Breast epithelium (tissue), 4 donors: ENCODE results near the gene CTIF. TPM values are rescaled to one million over a fixed set of nuclear protein-coding genes. Genes with fewer than 3 reads are reported as not detected.

ENCODE experiments used
- DNase-seq, 2 donors: peaks; one replicate each; pipeline ENCODE4 v3.0.0-alpha.2; 2019; ENCODE audit warnings: low spot score in 2 of 2
- H3K27ac ChIP-seq, 2 donors: fragments of 200-600 bp; sonication (generic) in 1 of 2; one replicate each; pipeline ENCODE4 v1.5.1; 2016 to 2019; ENCODE audit warnings: mild to moderate bottlenecking in 1 of 2
- H3K27me3 ChIP-seq, 2 donors: fragments of 200-600 bp; sonication (generic) in 1 of 2; one replicate each; pipeline versions ENCODE4 v1.5.1 to v1.6.0; 2017 to 2019; ENCODE audit warnings: control low read depth in 1 of 2, mild to moderate bottlenecking in 1 of 2
- H3K36me3 ChIP-seq: fragments of 200-600 bp; one replicate; pipeline ENCODE4 v1.5.1; 2019
- H3K4me1 ChIP-seq, 2 donors: fragments of 200-600 bp; sonication (generic); one replicate each; pipeline ENCODE4 v1.5.1; 2016 to 2019; ENCODE audit warnings: control low read depth in 1 of 2
- H3K4me3 ChIP-seq, 3 donors: fragments of 200-600 bp; sonication (generic); 1 replicate in 2 of 3; 2 replicates in 1 of 3; pipeline ENCODE4 v1.5.1; 2016 to 2019; ENCODE audit warnings: mild to moderate bottlenecking in 3 of 3, moderate library complexity in 2 of 3
- H3K9me3 ChIP-seq, 2 donors: fragments of 200-600 bp; sonication (generic) in 1 of 2; one replicate each; pipeline ENCODE4 v1.5.1; 2016 to 2019; ENCODE audit warnings: control low read depth in 1 of 2
- POLR2A ChIP-seq: fragments of 450-650 bp; IDR thresholded peaks from one replicate; pipeline ENCODE4 v1.6.1; 2016; ENCODE audit warnings: antibody characterized with exemption, mild to moderate bottlenecking, moderate library complexity
- POLR2AphosphoS5 ChIP-seq, 3 donors: sonication (generic); formaldehyde crosslinking; IDR thresholded peaks; one replicate each; pipeline ENCODE4 v1.6.1; 2017; ENCODE audit warnings: antibody characterized with exemption in 3 of 3
- intact Hi-C: fragments of 100-400 bp; cut with DNase I; formaldehyde crosslinking; loops from one replicate; pipeline ENCODE4 v1.15.1; 2023; ENCODE audit warnings: low total_unique reads
- total RNA-seq, 3 donors: library from RNA; depleted of rRNA; stranded (reverse); fragments of >200 nt; gene quantifications; one replicate each; pipeline ENCODE4 v1.1.0, GENCODE V29; 2016
- TF ChIP-seq, protein P1 (sequence below), 3 donors: fragments of 450-650 bp; IDR thresholded peaks; one replicate each; pipeline ENCODE4 v1.5.1; 2016 to 2017; ENCODE audit warnings: antibody characterized with exemption in 3 of 3, mild to moderate bottlenecking in 3 of 3, moderate library complexity in 3 of 3

CTIF gene
- total RNA-seq, 3 donors from 2014 or later: 28.8 to 78.9 (median 32.6) TPM

DNA sequence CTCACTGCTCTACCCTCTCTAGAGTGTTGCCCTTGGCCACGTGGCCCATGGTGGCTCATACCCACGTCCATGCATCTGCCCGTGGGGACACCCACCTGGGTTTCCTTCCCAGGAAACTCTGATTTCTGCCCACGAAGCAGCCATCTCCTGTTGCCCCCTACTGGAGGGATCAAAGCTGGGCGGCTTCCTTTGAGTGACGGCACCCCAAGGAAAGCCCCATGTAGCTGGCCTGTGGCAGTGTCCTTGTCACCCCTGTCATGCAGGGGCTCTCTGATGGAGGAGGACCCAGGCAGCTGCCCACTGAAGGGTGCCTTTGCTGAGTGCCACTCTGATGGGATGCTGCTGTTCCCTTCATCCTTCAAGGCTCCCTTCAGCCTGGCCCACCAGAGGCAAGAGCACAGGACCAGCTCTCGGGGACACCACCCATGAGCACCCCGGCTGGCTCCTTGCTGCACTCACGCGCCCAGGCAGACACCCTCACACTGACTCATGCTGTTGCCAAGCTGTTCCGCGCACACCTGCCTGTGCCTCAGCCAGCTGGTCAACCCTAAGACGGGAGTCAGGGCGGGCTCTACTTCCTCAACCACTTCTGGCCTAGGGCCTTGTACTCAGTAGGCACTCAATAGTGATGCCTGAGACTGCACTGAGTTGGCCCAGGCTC lies 101.1 kb downstream of the CTIF start:
- H3K27me3 ChIP-seq: no peaks in the 10 kb centered on the region
- no peaks in the 10 kb centered on the region for H3K36me3 ChIP-seq
- H3K9me3 ChIP-seq: no peaks in the 10 kb centered on the region
- no peak for TF ChIP-seq POLR2A
- TF ChIP-seq POLR2AphosphoS5 (IDR thresholded peaks at IDR 0.05): no peak
- TF ChIP-seq, protein P1, sequence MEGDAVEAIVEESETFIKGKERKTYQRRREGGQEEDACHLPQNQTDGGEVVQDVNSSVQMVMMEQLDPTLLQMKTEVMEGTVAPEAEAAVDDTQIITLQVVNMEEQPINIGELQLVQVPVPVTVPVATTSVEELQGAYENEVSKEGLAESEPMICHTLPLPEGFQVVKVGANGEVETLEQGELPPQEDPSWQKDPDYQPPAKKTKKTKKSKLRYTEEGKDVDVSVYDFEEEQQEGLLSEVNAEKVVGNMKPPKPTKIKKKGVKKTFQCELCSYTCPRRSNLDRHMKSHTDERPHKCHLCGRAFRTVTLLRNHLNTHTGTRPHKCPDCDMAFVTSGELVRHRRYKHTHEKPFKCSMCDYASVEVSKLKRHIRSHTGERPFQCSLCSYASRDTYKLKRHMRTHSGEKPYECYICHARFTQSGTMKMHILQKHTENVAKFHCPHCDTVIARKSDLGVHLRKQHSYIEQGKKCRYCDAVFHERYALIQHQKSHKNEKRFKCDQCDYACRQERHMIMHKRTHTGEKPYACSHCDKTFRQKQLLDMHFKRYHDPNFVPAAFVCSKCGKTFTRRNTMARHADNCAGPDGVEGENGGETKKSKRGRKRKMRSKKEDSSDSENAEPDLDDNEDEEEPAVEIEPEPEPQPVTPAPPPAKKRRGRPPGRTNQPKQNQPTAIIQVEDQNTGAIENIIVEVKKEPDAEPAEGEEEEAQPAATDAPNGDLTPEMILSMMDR (IDR thresholded peaks at IDR 0.05): no peak
- no peaks in the 10 kb centered on the region for H3K4me1 ChIP-seq
- no peak for DNase-seq
- no peak overlapping the region for H3K27ac ChIP-seq
- no peak overlapping the region for H3K4me3 ChIP-seq
- intact Hi-C loops: no loop called here

DNA sequence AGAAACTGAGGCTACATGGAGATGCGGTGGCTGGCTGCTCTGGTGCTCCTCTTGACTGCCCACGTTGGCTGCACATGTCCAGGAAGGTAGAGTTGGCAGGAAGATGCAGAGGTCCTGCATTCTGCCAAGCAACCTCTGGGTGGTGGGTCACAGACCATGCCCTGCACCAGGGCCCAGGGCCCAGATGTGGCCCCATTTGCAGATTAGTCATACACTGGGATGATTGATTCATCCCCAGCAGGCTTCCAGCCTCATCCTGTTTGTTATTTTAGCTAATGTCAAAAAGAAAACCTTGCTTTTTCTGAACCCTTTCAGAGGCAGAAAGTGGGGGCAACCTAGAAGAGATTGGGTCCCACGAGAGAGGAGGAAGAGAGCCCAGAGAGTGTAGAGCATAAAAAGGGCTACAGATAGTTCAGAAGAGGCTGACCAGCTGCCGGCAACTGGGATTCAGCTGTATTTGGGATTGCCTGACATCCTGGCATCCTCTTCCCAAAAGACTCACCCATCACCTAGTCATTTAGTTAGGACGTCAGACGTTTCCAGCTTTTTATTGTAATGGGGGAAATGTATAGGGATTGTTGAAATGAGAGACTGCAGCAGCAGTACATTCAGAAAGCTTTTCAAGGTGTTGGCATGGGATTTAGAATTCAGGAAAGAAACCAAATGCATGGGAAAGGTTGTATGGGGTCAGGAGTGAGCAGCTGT lies 101.9 kb downstream of the CTIF start:
- H3K27me3 ChIP-seq: no peaks in the 10 kb centered on the region
- H3K4me3 ChIP-seq: no peak overlapping the region
- TF ChIP-seq, protein P1 (IDR thresholded peaks at IDR 0.05): no peak
- TF ChIP-seq POLR2AphosphoS5 (IDR thresholded peaks at IDR 0.05) (no peak), POLR2A (no peak)
- no peaks in the 10 kb centered on the region for H3K36me3 ChIP-seq
- no peak overlapping the region for H3K27ac ChIP-seq
- H3K9me3 ChIP-seq: no peaks in the 10 kb centered on the region
- no peak for DNase-seq
- intact Hi-C loops: no loop called here
- no peaks in the 10 kb centered on the region for H3K4me1 ChIP-seq

DNA sequence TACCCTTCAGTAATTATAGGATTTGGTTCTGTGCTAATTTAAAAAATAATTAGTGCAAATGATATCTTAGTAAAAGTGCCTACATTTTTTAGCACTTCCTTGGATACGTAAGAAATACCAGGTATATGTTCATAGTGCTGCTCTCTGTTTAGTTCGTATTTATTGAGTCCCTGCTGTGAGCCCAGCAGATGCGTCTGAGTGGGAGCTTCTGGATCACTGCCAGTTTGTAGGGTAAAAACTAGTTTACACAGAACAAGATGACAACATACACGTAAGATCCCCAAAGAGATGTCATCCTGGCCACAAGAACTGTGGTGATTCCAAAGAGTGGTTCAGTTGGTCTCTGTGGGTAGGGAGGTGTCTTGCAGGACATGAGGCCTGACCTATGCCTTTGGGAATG lies 103.2 kb downstream of the CTIF start:
- intact Hi-C loops: no loop called here
- H3K27ac ChIP-seq: no peak overlapping the region
- no peaks in the 10 kb centered on the region for H3K27me3 ChIP-seq
- no peaks in the 10 kb centered on the region for H3K4me1 ChIP-seq
- H3K4me3 ChIP-seq: no peak overlapping the region
- TF ChIP-seq, protein P1 (IDR thresholded peaks at IDR 0.05): no peak
- no peak for TF ChIP-seq POLR2AphosphoS5 (IDR thresholded peaks at IDR 0.05)
- TF ChIP-seq POLR2A: no peak
- no peaks in the 10 kb centered on the region for H3K36me3 ChIP-seq
- DNase-seq: no peak
- H3K9me3 ChIP-seq: no peaks in the 10 kb centered on the region

DNA sequence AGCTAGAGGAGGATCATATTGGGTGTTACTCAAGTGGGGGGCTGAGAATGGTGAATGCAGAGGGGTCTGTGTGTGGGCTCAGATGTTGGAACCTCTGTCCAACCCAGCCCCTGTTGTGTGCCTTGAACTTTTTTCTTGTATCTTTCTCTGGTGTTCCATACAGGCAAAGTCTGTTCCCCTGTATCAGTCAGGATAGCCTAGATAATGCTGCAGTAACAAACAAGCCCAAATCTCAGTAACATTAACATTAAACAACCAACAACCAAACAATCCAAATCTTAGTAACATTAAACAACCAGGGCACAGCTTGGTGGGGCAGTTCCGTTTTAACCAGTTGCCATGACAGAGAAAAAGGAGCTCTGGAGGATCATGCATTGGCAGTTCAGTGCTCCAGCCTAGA lies 103.7 kb downstream of the CTIF start:
- no peaks in the 10 kb centered on the region for H3K4me1 ChIP-seq
- intact Hi-C loops: no loop called here
- no peak overlapping the region for H3K27ac ChIP-seq
- H3K9me3 ChIP-seq: no peaks in the 10 kb centered on the region
- no peaks in the 10 kb centered on the region for H3K36me3 ChIP-seq
- H3K27me3 ChIP-seq: no peaks in the 10 kb centered on the region
- no peak overlapping the region for H3K4me3 ChIP-seq
- TF ChIP-seq, protein P1 (IDR thresholded peaks at IDR 0.05): no peak
- no peak for DNase-seq

DNA sequence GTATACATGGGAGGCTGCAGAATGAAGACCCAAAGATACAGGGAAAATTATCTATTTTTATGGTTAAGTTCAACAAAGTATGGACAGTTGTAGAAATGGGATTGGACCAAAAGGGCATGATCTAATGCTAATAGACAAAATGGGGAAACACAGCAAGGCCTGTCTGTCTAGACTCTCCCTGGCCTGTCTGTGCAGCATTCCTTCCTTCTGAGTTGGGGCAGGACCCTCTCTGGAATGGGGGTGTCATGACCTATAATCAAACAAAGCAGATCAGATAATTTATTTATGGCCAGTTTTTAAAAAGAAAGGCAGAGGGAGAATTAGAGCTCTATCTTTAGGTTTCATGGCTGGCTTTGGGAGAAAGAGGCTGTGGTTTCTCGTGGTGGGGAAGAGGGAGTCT lies 104.4 kb downstream of the CTIF start:
- Histone ChIP-seq H3K4me1 (no peaks in the 10 kb centered on the region), H3K27ac (no peak overlapping the region), H3K36me3 (no peaks in the 10 kb centered on the region), H3K27me3 (no peaks in the 10 kb centered on the region), H3K9me3 (no peaks in the 10 kb centered on the region), H3K4me3 (no peak overlapping the region)
- TF ChIP-seq, protein P1 (IDR thresholded peaks at IDR 0.05): no peak
- no peak for DNase-seq
- intact Hi-C loops: no loop called here
